GM21447 (cell line): ENCODE measurements around the gene ERI2.
"Not testable (repeated sequence)": the region's sequence is repeated elsewhere in the genome, so short reads cannot be mapped to it uniquely, and the experiment has no call there.

Source experiments
- ATAC-seq: cut with Tn5 transposase; IDR thresholded peaks from one replicate; pipeline ENCODE4 v1.9.1; 2021; ENCODE audit not compliant: unreplicated experiment

ERI2 gene

GRCh38 chr16:20821682-20822081, 15.4 kb upstream of the ERI2 start:
- no peak for ATAC-seq

GRCh38 chr16:20818929-20819585, 12.8 kb upstream of the ERI2 start:
- no peak for ATAC-seq

- no peak for ATAC-seq
Measured at GRCh38 chr16:20814784-20815183, 8.5 kb upstream of the ERI2 start.

- ATAC-seq = no peak
Measured at GRCh38 chr16:20812510-20812909, 6.2 kb upstream of the ERI2 start.

GRCh38 chr16:20811889-20812439, 5.7 kb upstream of the ERI2 start:
- ATAC-seq = no peak

GRCh38 chr16:20807862-20808261, 1.6 kb upstream of the ERI2 start:
- ATAC-seq = no peak

GRCh38 chr16:20805684-20806167, 546 bp downstream of the ERI2 start:
- not testable (repeated sequence) for ATAC-seq

GRCh38 chr16:20803561-20804214, 2.6 kb downstream of the ERI2 start:
- no peak for ATAC-seq

GRCh38 chr16:20803192-20803560, 3.1 kb downstream of the ERI2 start:
- ATAC-seq = no peak

- no peak for ATAC-seq
Measured at GRCh38 chr16:20801278-20801677, 5.0 kb downstream of the ERI2 start.

- no peak for ATAC-seq
Measured at GRCh38 chr16:20799599-20799998, 6.7 kb downstream of the ERI2 start.

- no peak for ATAC-seq
Measured at GRCh38 chr16:20798364-20798763, 7.9 kb downstream of the ERI2 start.

- no peak for ATAC-seq
Measured at GRCh38 chr16:20791923-20792612, 14.2 kb downstream of the ERI2 start.

GRCh38 chr16:20789130-20789529, 17.1 kb downstream of the ERI2 start:
- no peak for ATAC-seq

- ATAC-seq = no peak
Measured at GRCh38 chr16:20784204-20784603, 22.1 kb downstream of the ERI2 start.

GRCh38 chr16:20782470-20782869, 23.8 kb downstream of the ERI2 start:
- ATAC-seq = no peak

- no peak for ATAC-seq
Measured at GRCh38 chr16:20781697-20782096, 24.6 kb downstream of the ERI2 start.

GRCh38 chr16:20774703-20775362, 31.4 kb downstream of the ERI2 start:
- ATAC-seq = no peak

GRCh38 chr16:20773679-20774078, 32.6 kb downstream of the ERI2 start:
- no peak for ATAC-seq

GRCh38 chr16:20768818-20769217, 37.5 kb downstream of the ERI2 start:
- no peak for ATAC-seq

GRCh38 chr16:20768121-20768520, 38.2 kb downstream of the ERI2 start:
- no peak for ATAC-seq
